CD4-positive, alpha-beta T cell treated with Interleukin-21 for 1 hour (primary cell): ENCODE results near the gene COPB1.
"Not testable (repeated sequence)": the region's sequence is repeated elsewhere in the genome, so short reads cannot be mapped to it uniquely, and the experiment has no call there.

Experiments used
- DNase-seq: peaks from one replicate; pipeline ENCODE4 v3.0.0-alpha.2; 2020

COPB1 gene, protein sequence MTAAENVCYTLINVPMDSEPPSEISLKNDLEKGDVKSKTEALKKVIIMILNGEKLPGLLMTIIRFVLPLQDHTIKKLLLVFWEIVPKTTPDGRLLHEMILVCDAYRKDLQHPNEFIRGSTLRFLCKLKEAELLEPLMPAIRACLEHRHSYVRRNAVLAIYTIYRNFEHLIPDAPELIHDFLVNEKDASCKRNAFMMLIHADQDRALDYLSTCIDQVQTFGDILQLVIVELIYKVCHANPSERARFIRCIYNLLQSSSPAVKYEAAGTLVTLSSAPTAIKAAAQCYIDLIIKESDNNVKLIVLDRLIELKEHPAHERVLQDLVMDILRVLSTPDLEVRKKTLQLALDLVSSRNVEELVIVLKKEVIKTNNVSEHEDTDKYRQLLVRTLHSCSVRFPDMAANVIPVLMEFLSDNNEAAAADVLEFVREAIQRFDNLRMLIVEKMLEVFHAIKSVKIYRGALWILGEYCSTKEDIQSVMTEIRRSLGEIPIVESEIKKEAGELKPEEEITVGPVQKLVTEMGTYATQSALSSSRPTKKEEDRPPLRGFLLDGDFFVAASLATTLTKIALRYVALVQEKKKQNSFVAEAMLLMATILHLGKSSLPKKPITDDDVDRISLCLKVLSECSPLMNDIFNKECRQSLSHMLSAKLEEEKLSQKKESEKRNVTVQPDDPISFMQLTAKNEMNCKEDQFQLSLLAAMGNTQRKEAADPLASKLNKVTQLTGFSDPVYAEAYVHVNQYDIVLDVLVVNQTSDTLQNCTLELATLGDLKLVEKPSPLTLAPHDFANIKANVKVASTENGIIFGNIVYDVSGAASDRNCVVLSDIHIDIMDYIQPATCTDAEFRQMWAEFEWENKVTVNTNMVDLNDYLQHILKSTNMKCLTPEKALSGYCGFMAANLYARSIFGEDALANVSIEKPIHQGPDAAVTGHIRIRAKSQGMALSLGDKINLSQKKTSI

DNA sequence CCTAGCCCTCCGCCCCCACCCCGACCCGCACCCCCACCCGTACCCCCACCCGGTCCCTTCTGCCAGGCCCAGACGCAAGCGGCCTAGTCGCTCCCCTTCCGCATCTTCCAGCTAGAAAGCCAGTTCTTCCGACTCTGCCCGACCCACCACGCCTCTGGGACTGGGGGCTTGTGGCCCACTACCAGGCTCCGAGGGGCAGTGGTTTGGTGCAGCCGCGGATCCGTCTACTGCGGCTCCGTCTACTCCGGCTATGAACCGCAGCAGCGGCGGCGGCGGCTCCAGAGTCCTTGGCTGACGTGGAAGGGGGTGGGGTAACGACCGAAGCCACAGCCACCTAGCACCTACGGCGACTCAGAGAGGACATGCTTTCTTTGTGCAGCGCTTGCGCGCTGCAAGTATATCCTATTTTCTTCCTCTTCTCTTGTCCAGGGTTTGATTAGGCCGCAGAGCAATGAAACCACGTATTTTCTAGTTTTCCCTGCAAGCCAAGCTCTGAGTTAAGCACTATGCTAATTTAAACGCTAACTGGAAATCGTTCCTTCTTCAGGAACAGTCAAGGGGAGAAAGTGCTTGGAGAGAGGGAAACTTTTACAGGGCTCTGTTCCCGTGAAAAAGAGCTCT, at the start of gene COPB1:
COPB1 (minus strand) TSS at position 252 of the 621 bp plus-strand sequence. CDS start 883 bp downstream, outside the sequence.
- DNase-seq = peak; percentile 93

DNA sequence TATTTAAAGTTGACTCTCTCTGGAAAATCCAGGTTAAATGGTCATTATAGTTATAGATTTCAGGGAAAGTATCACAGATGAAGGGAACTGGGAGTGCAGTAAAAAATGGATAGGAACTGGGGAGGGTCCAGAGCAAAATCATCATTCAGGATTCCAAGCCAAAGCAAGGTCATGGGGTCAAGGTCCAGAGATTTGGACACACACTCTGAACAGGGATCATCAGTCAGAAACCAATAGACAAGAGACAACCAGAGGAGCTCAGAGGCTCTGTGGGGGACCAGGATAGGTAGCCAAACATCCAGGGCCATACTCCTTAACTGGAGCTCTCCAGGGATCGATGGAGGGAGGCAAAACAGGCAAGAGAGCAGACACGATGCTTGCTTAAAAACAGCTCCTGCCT, 47.8 kb upstream of the COPB1 start:
- DNase-seq = no peak

DNA sequence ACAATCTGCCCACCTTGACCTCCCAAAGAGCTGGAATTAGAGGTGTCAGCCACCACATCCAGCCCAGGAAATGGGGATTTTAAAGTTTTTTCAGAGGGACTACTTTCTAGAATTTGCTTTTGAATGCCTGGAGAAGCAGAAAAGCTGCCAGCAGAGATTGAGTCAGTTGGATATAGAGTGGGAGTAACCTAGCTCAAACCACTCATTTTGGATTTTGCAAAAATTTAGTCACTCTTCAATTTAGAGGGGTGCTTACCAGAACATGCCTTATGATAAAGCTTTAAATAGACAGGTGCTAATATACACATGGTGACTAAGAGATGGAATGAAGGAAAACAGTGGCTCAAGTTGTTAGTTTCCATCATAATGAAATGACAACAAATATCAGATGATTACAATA, 47.1 kb upstream of the COPB1 start:
- no peak for DNase-seq

DNA sequence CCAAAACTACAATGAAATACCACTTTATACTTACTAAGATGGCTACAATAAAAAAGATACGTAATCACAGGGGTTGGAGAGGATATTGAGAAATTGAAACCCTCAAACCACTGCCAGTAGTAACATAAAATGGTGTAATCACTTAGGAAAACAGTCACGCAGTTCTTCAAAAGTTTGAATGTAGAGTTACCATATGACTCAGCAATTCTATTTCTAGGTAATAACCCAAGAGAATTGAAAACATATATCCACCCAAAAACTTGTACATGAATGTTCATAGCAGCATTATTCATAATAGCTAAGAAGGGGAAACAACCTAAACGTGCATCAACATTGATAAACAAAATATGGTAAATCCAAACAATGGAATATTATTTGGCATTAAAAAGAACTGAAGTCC, 45.0 kb upstream of the COPB1 start:
- peak; percentile 6 for DNase-seq

DNA sequence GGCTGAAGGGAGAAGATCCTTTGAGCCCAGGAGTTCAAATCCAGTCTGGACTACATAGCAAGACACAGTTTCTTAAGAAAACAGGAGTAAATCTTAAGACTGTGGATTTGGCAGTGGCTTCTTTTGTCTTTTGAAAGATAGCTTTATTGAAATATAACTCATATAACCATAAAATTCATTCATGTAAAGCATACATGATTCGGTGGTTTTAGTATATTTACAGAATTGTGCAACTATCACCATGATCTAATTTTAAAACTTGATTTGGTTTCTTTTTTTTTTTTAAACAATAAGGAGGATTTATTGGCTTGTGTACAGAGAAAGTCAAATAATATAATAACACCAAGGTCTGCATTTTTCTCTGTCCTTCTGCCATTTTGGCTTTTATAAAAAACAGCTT, 43.6 kb upstream of the COPB1 start:
- DNase-seq = no peak

DNA sequence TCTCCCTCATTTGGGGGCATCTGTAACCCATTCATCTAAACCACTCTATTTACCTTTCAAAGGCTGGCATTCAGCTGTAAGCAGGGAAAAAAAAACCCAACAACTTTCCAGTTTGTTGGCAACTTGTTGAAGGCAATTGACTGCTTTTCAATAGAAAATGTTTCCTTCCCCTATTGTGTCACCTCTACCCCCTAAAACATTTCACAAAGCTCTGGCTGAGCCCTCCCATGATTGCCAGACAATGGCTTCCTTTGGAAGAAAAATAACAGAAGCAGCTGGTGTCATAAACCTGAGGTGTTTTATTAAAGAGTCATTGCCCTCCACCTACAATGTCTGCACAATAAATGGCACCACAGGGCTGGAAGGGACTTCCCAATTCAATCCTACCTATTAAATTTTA, 42.7 kb upstream of the COPB1 start:
- no peak for DNase-seq

DNA sequence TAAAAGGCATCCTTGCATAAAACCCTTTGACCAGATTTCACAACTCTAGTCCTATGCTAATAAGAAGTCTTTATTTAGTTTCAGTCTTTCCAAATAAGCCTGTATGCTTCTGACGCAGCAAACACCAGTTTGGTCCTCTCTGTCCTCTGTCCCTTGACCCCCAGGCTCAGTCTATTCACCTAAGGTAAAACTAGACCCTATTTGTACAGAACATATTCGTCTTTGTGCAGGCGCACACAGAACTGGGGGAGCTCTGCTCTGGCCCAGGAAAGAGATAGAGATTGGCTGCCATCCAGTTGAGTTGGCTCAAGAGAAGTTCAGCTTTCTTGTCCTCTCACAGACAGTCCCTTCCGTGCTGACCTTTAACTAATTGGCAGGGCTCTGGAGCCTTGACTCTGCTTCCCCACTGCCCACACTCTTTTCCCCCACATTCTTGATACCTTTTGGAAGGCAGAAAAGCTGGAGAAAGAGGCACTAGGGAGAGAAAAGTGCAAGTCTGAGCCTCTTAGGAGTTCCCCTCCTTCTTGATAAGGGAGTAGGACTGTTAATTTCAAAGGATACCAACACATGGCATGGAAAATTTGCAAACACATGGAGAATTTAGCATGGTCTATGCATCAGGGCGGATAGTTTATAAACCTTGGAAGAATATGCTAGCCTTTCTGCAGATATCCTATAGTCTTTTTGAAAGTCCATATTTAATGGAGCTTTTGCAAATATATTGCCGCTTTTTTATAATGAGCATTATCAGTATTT, 41.8 kb upstream of the COPB1 start:
- no peak for DNase-seq

DNA sequence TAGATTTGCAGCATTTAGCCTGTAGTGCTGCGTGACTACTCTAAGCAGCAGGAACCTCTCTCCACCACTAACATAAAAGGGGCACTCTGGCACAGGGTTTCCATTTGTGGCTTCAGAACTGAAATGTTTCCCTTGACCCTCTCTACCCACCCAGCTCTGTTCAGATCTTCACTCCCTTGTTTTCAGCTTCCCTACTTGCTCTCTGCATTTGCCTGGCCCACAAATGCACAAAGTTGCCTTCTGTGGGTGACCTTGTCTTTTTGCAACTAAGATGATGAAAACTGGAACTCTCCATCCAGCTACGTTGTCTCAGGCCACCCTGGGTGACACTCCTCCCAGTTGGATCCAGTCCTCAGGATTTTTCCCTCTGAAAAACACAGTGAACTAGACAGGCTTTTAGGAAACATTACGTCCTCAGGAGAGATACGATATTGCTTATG, 40.4 kb upstream of the COPB1 start:
- no peak for DNase-seq

DNA sequence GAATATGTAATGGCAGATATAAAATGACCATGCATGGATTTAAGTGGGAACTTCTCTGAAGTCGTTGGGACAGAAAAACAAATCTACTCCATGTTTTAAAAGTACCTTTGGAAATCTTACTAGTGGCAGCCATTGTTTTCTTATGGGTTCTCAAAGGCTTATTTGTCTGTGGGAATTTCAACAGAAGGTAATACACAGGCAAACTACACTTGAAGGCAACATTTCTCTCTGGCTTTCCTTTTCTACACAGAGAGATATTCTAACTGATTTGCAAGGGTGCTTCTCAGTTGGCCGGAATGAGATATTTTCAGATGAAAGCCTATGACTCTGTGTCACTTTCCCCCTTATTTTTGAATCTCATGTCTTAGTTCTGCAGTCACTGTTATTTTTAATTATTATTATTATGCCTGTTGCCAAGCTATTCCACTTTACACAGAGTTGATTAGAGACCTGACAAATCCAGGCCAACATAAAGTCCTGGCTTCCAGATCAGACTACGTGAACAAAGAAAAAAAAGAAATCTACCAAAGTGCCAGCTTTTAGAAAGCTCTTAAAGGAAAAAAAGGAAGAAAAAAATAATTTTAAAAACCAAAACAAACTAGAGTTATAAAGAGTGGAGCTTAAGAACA, 39.4 kb upstream of the COPB1 start:
- DNase-seq = no peak

DNA sequence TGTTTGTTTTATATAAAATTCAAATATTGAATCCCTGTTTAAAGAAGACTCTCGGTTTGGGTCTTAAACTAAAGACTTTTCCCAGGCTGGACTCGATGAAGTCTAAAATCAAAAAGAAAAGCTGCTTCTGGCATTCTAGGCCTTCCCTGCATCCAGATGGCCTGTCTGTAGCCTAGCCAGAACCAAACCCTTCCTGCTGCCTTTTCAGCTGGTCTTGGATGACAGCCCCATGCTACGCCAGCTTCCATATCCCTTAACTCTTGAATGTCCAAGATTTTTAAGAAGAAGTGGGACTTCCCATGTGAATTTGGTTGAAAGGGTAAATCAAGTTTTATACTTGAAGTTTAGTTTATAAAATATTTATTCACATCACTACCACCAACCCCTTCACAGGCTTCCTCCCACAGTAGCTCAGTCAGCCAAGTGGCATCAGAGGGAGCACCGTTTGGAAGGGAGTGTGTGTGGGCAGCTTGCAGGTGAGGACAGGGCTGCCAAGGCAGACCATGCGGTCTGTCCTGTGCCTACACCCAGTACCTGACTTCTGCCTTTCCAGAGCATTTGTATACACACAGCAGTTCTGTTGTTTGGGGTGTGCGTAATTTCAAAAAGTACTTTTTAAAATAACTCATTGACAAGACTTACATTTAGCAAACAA, 38.8 kb upstream of the COPB1 start:
- no peak for DNase-seq

DNA sequence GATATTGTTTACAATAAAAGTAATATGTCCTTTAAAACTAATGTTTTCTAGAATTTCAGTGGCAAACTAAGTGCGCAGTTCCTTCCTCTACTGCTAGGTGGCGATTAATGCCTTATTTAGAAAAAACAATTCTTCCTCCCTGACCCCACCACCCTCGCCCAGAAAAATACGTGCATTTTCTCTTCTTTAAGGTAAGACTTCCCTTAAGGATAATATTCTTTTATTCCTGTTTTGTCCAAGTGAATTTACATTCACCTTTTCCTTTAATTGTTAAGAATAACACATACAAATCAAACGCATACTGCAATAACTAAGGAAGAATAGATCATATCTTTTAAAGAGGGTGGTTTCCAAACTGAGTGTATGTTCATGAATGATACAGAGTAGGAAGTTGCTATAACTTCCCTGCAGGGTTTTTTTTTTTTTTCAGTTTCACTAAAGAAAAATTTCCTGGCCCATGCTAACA, 37.6 kb upstream of the COPB1 start:
- peak; percentile 64 for DNase-seq

DNA sequence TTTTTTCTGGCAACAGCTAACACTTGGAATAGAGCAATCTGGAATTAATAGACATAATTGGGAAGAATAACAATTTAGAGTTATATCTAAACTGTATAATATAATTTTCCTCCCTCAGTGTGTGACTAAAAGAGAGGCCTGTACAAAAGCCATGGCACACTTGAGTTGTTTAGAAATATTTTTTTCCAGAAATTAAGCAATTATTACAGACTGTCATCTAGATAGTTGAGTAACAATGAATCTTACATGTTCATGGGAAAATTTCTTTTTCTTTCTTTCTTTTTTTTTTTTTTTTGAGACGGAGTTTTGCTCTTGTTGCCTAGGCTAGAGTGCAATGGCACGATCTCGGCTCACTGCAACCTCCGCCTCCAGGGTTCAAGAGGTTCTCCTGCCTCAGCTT, 35.6 kb upstream of the COPB1 start:
- DNase-seq = not testable (repeated sequence)

DNA sequence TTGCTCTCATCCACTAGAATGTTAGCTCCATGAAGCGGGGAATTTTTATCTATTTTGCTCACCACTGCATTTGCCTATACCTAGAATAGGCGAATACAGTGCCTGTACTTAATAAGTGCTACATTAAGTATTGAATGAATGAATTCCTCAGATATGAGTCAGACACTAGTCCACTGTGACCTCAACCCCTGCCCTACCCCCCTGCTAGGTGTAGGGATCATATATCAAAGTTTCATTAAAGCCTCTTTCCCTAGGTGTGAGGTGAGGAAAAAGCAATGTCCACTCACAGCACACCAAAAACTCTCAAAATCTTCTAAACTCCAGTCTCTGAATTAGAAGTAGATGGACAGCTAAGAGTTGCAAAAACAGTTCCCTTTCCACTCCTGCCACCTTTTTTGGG, 30.3 kb upstream of the COPB1 start:
- DNase-seq = no peak

DNA sequence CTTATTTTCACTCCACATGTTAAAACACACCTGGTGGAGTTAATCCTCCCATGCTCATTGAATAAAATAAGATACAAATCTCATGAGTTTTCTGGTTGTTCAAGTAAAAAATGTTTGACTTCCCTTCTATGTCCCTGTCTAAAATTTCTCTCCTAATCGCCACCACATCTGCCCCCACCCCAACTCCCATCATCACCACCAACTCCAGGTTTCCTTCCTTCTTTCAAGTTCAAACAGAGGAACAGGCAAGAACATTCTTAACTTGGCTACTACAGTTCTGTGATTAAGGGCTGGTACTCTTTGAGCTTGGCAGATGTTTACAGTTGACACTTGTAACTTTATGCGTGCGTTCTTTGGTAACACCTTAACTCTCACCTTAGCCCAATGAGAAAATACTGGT, 29.7 kb upstream of the COPB1 start:
- no peak for DNase-seq

DNA sequence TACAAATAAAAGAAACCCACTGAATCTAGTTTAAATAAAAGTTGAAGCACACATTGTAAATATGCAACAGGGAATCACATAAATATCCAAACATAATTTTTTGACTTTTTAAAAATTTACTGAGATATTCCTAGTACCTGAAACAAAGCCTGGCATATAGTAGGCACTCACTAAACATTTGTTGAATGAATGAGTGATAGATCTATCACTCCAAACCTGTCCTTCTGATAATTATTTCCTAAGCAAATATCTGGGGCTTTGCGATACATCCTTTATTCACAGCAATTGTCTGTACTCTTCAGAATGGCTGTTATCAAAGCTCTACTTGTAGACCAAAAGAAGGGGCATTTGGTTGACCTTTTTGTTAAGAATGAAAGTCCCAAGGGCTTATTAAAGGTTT, 23.2 kb upstream of the COPB1 start:
- no peak for DNase-seq

DNA sequence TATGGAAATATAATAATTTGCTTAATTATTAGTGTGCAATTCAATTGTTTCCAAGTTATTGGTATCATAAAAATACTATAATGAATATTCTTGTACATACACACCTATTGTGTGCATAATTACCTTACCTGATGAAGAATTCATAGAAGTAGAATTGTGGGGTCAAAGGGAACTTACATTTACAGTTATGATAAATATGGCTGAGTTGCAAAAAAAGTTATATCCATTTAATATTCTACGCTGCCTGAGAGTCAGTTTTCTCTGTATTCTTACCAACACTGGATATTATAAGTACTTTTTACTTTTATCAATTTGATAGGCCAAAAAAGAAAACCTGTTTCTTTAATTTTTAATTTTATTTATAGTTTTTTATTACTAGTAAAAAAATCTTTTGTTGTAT, 22.6 kb upstream of the COPB1 start:
- no peak for DNase-seq

DNA sequence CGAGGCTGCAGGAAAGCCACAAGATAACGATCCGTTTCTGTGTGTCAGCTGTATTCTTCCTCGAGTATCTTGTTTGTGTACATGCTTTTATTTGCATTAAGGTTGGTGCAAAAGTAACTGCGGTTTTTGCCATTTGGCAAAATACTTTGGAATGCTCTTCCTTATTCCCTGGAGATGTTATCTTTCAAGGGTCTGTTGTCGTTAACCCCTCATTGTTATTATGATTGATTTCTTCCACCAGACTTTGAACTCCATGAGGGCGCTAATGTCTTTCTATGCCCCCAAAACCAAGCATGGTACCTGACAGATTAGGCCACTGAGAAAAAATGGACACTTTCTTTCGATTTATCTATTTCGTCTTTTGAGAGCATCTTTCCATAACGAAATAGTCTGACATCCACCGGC, 21.1 kb upstream of the COPB1 start:
- DNase-seq = no peak

DNA sequence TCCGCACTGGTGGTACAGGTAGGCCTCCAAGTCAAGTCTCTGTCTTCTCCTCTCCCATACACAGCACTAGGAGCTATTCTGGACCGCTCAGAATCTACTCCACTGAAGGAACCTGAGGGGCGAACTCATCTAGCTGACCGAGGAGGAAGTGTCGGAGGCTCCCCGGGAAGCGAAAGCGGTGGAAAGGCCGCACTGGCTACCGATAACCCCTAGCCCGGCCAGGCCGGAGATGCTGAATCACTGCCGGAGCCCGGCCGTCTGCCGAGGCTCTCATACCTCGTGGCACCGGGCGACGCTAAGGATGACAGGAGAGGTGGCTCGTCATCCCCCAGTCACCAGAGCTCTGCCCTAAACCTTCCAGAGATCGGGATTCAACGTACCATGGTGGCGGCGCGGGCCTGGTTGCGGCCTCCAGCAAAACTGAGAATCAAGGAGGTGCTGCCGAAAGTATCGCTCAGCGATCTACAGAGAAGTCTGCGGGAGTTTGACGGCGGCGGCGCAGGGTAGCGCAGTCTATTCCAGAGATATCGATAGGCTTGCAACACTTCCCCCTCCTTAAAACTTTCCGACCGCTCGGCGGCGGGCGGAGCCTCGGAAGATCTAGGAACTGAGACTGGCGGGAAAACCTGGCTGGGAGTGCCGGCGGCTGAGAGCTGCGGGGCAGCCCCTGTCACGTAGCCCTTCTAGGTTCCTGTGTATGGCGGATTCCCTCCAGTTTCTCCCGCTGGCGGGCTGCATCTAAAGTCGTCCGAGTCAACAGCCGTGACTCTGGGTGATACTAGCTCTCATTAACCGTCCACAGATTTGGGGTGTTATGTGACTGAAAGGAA, 20.5 kb upstream of the COPB1 start, which contains the start of gene PSMA1:
PSMA1 (minus strand) TSS at position 470 of the 830 bp plus-strand sequence; CDS start at position 383, 87 bp downstream.
- peak; percentile 92 for DNase-seq

DNA sequence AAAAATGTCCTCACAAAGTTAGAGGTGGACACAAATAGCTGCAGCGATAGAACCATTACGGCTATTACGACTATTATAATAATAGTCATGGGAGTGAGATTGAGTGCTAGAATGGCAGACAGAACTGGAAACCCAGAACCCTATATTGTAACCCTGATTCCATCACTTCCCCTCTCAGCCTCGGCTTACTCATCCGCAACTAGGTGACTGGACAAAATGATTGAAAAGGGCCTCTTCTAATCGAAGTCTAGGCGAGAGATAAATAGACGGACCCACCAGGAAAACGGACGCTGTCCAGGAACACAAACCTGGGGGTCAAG, 19.9 kb upstream of the COPB1 start:
- no peak for DNase-seq

DNA sequence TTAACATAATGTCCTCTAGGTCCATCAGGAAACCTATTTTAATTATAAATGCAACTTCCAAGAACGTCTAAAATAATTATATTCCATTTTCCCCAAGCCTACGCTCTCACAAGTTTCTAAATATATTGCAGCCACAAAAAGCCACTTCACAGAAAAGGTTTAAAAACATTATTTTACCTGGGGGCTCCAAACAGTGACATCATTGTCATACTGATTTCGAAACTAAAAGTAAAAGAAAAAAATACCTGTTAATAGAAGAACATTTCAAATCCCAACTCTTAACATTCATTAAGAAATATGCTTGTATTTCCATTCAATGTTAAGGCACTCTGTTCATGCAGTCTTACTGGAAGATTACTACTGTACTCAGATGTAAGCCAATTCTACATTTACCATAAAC, 19.2 kb upstream of the COPB1 start:
- DNase-seq = peak; percentile 30

DNA sequence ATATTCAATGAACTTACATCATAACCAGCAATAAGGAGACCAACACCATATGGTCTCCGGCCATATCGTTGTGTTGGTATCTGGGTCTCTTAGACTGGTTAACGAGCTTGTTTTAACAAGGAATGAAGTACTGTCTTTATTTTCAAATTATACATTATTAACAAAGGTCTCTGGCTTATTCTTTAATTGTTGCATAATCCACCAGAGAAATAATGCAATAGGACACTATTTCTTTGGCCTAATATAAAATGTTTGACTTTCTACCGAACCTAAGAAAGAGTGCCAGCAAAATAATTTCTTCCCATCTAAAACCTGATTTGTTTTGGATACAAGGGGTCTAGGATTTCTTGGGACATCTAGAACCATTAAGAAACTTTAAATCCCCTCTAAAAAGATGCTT, 14.2 kb upstream of the COPB1 start:
- no peak for DNase-seq
